NCI-H146 treated with DMSO at 0.1 percent for 48 hours (cell line): ENCODE measurements around the gene CADPS2.

Source experiments
- DNase-seq: peaks from one replicate; lab custom pipeline; 2025; ENCODE audit not compliant: unreplicated experiment; lab: John Stamatoyannopoulos, UW

The CADPS2 gene

DNA sequence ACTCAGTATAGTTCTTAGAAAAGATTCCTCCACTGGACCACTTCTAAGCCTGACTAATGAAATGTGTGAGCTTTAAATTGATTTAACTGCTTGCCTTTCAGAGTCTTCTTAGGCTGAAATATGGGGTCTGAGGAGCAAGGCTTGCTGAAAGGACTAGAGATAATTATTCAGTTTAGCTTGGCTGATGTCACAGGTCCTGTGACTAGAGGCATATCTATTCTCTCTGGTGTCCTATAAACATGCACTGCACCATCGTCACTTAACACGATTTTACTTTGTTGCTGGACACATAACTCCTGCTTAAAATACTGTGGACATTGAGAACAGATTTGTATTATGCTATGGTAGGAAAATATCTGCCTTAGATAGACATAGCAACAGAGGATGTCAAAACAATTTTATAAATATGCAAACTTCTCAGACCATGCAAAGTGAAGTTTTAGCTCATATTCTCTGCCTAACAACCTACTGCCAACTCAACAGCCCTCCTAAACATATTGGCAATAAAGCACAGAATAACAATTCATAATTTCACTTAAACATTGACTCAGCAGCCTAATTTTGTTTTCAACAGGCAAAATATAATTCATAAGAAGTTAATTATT lies 267.6 kb downstream of the CADPS2 start:
- no peak for DNase-seq

DNA sequence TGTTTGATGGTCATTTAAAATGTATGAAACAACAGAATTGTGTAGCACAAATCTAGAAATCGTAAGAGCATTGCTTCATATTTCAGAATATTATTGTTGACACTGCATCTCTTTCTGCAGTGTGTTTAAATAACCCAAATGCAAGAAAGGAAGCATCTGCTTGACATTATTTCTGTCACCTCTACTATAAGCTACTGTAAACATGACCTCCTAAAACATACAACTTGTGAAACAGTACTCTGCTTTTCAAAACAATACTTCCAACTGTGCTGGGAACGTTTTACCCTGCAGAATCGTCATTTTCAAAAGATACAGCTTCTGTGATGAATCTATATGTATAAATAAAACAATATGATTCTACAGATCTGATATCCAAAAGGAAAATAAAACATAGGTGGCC lies 269.3 kb downstream of the CADPS2 start:
- peak; percentile 50 for DNase-seq

DNA sequence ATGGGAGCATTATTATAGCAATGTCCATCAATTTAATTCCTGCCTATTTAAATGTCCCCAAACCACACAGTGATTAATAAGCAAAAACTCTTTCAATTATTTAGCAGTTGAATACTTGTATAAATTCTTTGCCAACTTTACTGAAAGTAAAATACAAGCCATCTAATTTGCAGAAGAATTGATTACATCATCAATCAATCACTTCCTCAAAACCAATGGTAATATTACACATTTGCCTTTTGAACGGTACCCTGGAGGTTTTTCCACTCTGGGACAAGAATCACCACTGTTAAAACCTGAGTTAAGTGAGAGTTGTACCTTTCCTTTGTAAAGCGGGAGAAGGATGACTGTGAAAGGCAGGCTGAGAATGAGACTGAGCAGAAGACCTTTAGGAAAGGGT lies 280.3 kb downstream of the CADPS2 start:
- DNase-seq, result no peak

DNA sequence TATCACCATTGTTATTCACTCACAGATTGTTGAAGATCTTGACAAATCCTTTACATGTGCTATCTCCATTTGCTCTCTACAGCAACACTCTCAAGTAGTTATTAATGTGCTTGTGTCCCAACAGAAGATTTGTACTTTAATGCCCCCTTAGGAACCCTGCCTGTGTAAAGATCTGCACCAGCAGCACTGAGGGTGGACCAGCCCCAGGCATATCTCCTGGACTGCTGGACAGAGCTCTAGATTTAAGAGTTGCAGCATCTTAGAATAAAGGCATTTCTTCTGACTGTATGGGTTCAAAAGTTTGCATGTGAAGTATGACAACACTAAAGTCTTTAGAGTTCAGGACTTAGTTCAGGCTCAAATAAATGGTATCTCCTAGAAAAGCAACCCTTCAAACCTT lies 282.0 kb downstream of the CADPS2 start:
- DNase-seq, result no peak

DNA sequence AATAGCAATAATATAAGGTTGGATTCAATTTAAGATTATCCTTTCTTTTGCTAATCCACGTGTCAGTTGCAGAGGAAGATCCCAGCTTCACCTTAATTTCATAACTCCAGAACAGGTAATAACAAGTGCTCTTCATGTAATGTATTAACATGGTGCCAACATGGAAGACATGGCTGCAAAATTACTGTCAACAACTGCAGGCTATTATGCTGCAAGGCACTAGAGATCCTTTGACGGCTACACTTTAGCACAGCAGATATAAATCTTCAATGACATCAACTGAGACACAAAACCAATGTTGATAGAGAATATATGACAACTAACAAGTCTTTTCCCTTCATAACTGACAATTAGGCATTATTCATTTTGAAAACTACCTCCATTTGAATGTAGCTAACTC lies 283.5 kb downstream of the CADPS2 start:
- no peak for DNase-seq

DNA sequence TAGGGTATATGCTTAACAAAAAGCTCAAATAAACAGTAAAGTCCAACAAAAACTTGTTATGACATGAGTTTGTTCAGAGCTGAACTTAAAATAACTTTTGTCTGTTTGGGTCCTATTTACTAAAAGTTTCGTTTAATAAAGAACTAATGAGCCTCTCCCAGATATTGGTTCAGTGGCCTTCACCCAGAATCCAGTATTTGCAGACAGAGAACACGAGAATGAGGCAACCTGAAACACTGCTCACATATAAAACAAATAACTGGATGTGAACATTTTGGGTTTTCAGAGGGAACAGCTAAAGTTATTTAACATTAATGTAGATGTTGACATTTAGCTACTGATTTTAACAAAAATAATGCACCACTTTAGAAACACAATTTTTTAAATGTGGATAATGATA lies 285.6 kb downstream of the CADPS2 start:
- no peak for DNase-seq

DNA sequence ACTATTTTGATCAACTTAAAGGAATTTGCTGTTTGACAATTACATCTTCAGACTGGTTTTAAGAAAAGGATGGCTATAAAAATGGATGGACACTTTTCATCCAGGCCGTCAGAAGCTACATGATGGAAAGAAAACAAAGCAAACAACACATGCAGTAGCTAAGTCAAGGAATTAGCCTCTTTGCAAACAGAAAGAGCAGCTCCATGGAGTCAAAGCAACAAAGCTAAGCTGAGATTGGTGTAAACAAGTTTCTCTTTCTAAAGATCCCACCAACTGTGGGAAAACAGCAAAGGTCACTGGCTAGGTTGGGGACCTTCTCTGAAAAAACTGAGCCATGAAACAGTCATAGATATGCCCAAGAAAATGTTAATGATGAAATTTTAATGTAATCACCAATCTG lies 286.2 kb downstream of the CADPS2 start:
- DNase-seq, result no peak

DNA sequence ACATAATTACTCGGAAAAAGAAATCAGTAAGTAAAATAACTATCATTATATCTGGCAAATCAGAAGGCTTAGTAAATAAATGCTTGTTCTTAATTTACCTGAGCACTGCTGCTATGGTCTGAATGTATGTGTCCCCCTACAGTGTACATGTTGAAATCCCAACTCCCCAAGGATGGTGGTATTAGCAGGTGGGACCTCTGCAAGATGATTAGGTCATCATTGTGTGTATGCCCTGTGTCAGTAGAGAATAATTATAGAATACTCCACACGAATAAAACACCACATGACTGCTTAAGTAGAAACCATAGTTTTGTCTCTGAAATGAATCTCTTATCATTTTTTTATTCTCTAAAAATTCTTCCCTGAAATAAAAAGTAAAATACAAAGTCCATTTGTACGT lies 289.0 kb downstream of the CADPS2 start:
- no peak for DNase-seq

DNA sequence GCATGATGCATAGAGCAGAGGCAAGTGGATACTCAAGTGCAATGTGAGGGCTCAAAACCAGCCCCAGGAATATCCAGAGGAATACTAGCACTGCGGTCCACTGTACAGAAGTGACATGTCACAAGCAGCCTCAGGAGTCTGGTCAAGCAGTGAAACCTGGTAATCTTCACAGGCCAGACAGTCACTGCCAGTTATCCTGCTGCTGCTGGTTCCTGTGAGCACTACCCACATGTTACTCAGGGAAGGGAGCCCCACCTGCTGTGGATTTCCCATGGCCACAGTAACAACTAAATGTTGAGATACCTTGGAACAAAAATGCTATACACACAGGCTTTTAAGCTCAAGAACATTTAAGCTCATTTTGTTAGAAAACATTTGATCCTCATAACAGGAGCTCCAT lies 290.4 kb downstream of the CADPS2 start:
- DNase-seq, result peak; percentile 80

DNA sequence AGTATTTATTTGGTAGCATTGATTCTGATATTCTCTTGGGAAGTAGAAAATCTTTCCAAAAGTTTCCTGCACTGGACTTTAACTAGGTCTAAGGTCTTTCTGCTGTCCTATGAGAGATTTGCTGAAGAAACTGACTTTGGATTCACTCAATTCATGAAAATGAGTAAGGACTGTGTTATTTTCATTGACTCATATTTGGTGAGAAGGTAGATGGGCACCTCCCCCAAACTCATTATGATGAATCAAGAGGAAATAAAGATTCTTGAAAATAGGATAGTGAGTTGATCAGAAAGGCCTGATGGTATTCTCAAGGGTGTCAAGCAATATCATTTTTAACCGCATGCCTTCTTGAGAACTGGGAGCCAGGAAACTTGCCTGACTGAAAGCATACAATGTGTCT lies 297.6 kb downstream of the CADPS2 start:
- no peak for DNase-seq

DNA sequence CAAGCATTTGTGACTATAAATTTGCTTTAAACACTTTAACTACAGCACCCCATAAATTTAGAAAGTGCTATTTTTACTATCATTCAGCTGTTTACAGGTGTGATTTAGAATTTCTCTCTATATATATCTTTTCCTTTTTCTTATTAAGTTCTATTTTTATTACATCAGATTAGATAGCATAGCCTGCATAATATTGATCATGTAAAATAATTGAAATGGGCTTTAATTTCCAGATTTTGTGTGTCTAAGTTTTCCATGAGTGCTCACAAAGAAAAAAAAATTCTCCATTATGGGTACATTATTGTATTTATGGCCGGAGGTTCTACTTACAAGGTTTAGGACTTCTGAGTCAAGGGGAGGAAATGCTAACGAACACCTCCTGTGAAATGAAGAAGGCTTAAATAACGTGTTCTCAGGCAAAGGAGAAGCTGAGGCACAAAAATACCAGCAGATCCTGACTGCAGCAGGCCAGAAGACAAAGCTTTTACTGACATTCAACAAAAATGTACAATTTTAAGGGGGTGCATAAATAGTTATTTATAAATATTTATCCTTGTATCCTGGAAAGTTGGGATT lies 301.5 kb downstream of the CADPS2 start:
- DNase-seq, result no peak

DNA sequence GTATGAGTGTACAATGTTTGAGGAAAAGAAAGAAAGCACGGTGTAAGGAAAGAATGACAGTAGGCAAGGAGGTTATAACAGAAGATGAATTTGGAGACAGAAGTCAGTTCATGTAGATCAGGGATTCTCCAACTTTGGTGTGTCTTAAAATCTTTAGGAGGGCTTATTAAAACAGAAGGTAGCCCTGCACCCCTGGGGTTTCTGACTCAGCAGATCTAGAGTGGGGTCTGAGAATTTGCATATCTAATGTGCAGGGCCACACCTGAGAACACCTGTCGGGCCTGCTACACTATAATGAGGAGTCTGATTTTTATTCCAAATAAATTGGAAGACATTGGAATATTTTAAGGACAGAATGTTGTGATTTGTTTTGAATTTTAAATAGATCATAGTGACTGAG lies 307.9 kb downstream of the CADPS2 start:
- no peak for DNase-seq

DNA sequence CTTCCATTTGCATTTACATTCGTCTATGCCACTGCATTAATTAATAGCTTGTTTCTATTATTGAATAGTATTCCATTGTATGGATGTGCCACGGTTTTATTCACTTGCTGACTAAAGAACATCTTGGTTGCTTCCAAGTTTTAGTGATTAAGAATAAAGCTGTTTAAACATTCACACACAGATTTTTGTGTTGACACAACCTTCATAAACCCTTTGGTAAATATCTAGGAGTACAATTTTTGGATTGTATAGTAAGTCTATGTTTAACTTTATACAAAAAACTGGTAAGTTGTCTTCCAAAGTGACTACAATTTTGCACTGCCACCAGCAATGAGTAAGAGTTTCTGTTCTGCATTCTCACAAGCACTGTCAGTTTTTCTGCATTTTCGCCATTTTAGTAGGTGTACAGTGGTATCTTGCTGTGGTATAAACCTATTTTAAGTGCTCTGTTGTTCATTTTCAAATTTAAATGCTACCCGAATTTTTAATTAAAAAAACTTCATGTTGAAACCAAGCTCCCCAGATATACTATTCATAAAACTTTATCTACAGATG lies 308.7 kb downstream of the CADPS2 start:
- DNase-seq, result no peak

DNA sequence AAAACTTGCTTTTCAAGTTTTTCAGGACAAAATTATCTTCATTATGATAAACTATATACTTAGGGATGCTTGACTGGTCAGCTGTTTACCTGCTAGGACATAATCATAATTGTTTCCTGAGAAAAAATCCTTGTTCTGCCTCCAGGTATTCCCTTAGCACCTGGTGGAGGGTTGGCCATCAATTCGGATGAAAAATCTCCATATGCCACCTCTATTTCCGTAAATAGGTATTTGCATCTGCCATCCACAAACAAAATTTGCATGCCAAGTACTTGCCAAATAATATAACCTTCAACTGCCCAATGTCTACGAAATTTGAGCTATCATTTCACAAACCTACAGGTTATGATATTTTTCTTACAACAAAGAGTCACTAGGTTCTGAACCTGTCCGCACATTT lies 313.6 kb downstream of the CADPS2 start:
- DNase-seq, result no peak

DNA sequence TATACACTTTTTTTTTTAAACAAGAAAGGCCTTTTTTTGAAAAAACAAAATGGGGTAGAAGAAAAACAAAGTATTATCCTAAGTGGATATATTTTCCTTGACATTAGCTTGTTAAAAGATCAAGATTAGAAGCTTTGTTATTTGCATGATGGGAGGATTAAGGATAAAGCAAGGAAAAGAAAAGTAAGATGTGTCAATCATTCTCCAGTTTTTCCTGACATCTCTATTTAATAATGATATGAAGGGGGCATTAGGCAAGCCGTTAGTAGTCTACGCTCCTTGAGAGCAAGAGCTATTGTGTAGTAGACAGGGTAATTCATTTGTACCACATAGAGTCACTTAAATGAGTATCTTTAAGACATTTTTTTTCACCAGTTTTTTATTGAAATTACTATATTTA lies 324.9 kb downstream of the CADPS2 start:
- no peak for DNase-seq

DNA sequence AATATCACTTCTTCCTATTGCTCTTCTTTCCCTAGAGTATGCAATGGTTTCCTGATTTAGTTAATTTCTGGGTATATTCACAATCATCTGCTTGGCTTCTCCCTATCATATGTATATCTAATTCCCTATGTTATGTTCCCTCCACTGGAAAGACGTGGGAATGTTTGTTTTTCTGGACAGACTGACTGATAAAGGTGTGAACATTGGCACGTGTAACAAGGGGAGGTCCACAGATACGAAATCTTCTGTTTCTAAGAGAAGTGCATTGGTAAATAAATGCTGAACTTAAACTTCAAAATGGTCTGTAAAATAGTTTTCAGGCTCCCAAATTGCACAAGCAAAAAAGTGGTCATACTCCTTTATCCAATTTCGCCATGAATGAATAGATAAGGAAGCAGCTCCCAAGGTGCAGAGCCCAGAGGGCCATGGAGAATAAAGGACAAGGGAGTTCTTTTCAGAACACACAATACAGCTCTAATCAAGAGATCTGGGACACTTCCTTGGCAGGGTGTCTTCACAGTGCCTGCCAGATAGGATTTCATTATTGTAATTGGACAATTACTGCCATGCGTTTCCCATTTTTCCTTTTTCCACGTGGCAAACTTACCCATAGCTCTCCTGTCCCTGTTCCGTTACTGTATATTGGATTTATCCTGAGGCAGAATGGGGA lies 329.3 kb downstream of the CADPS2 start:
- DNase-seq, result peak; percentile 35

DNA sequence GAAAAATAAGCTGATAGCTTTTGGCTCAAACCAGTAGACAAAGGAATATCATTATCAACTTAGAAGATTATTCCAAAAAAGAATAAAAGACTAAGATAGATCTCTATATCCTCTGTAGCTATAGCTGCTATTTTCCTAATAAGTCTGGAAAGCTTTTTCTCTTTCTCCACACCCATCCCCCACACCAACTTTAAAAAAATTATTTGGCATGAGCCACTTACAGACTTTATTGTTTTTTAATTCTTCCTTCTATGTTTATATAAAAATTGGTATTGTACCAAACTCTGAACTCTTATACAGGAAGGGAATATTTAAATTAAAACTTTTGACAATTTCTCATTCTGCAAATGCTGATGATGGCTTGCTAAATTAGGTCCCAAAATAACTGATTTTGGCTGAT lies 330.0 kb downstream of the CADPS2 start:
- DNase-seq, result no peak

DNA sequence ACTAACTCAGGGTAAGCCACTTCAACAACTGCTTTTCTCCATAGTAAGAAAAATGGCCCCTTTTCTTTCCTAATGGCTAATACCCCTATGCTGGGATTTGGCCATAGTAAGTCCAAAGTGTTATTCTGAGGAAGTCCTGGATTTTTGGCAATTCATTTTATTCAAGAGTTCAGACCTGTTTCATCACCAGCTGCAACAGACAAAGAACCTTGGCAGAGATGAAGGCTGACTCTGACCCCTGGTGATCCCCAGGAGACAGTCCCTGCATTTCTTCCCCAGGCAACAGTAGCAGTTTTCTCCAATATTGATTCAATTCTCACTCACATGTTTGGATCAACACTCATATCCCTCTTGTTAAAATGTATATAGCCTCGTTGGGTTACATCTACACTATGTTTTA lies 332.5 kb downstream of the CADPS2 start:
- no peak for DNase-seq

DNA sequence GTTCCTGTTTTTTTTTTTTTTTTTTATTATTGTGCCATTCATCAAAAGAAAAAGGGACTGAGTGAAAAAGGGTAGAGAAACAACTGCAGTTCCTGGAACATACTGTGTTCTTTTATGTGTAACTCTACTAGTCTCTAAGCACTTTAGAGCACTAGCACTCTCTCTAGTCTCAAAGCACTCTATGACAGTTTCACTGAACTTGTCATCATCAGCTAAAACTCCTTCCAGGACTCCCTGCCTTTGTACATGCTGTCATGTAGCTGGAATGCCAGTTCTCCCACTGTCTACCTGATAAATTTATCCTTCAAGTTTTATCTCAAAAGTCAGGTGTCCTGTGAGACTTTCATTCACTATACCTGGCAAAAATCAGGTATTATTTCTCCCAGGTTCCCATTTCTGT lies 333.5 kb downstream of the CADPS2 start:
- no peak for DNase-seq

DNA sequence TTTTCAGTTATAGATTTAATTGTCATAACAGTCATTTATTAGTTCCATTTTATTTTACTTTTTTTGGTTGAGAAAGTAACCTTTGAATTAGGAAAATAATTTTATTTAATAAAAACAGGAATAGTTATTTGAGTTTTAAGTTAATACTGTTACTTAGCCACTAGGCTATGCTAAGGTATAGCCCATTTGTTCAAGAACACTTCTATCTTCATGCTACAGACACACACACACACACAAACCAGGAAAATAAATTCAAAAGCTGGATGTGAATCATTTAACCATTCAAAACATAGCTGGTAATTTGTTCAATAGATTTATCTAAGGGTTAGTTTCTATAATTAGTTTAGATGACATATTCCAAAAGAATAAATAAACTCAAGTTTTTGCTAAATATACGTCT lies 335.7 kb downstream of the CADPS2 start:
- DNase-seq, result no peak

DNA sequence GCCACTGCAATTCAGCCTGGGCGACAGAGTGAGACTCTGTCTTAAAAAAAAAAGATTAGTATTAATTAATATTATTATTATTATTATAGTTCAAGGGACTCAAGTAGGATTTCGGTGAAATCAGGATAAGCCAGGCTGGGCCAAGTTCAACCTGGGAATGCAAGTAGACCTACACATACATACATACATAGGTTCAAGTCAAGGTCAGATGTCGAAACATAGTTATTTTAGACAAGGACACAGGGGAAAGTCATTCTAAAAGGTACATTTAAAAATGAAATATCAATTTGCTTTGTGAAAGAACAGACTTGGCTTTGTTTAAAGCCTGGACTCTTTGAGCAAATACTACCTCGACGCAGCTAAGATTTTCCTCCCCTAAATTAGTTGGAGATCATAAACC lies 336.7 kb downstream of the CADPS2 start:
- no peak for DNase-seq

DNA sequence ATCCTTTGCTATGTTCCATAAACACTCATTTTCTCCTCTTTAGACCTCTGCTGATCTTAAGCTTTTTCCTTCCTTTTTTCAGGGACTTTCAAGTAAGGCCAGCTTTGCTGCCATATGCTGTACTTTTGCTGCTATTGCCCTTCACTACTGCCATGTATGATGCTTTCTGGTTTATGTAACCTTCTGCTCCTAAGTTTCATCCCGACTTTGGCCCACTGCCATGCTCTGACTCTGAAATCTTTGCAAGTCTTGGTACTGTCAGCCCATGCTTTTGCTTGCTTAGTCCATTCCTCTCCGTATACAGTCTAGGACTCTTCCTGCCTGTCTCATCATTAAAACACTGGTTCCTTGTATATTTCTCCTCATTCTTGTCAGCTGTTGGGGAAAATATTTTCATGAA lies 339.8 kb downstream of the CADPS2 start:
- no peak for DNase-seq

DNA sequence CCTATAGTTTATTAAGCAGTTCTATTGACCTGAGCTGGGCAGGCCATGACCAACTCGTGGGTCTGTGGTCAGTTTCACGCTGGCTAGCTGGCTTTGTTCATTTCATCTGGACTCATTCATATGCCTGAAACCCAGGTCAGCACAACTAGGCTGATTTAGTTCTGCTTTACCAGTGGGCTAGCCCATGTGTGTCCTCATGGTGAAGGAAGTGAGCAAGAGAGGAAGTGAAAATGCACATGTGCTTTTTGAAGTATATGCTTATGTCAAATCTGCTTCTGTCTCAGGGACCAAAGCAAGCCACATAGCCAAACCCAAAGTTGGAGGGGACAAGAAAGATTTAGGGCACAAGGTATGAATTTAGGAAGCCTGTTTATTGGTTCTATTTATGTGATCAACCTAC lies 341.8 kb downstream of the CADPS2 start:
- DNase-seq, result no peak
